ENCODE measurements around the gene RHOBTB1. TPM values are rescaled to one million over a fixed set of nuclear protein-coding genes. Genes with fewer than 3 reads are reported as not detected.

Gene RHOBTB1
- 10 to 100 TPM in 5 of 8 experiments, 1 to 10 TPM in 3; 2.8 to 34.4 (median 11.2) TPM for total RNA-seq

GRCh38 chr10:60944058-60944909 is at the start of gene RHOBTB1:
Gene RHOBTB1, minus strand, starts transcription at chr10:60944185. Its CDS starts 32,643 bp downstream, at chr10:60911542.
- in situ Hi-C loops (cut with MboI; ENCODE audit: low pct_unique_long_range_greater_than_20kb in 2 of 9, low sequenced_read_pairs in 9 of 9, unreplicated experiment in 9 of 9) = no loop called here
- WGBS, 10 experiments = 0 to 20% (median 8%) methylated on average over 1 to 9 of the region's 77 CpGs; no CpG with 5 or more reads in 6 of the 10 experiments
- Histone ChIP-seq H3K27ac (peak within 1 kb of the TSS; percentile 93), H3K4me3 (peak within 1 kb of the TSS; percentile 50 to 79 (median 72)), H3K4me1 (replicated peaks in 1 of 2) (peaks cover 8 to 13% of the 10 kb centered on the region in 2 donors)
- ATAC-seq (replicated peaks in 6 of 8) = peak; percentile 74 to 84 (median 80)

- peaks cover 0 to 7% of the 10 kb centered on the region in 2 donors for H3K4me1 ChIP-seq (replicated peaks in 1 of 2)
- no peak overlapping the region for H3K4me3 ChIP-seq
- no peak overlapping the region for H3K27ac ChIP-seq
- 14 to 80% (median 55%) methylated on average over 1 of the region's 1 CpG; no CpG with 5 or more reads in 2 of the 10 experiments for WGBS, 10 experiments
- no peak for ATAC-seq (replicated peaks in 6 of 8)
- in situ Hi-C loops (cut with MboI; ENCODE audit: low pct_unique_long_range_greater_than_20kb in 2 of 9, low sequenced_read_pairs in 9 of 9, unreplicated experiment in 9 of 9) = no loop called here
These were observed 48.7 kb upstream of the RHOBTB1 start for GRCh38 chr10:60992636-60993035.

- Histone ChIP-seq H3K4me1 (replicated peaks in 1 of 2) (peaks cover 3 to 7% of the 10 kb centered on the region in 2 donors), H3K4me3 (no peak overlapping the region), H3K27ac (no peak overlapping the region)
- 90 to 100% (median 100%) methylated on average over 1 of the region's 1 CpG; no CpG with 5 or more reads in 2 of the 10 experiments for WGBS, 10 experiments
- in situ Hi-C loops (cut with MboI; ENCODE audit: low pct_unique_long_range_greater_than_20kb in 2 of 9, low sequenced_read_pairs in 9 of 9, unreplicated experiment in 9 of 9) = no loop called here
- ATAC-seq (replicated peaks in 6 of 8) = no peak
These were observed 46.7 kb upstream of the RHOBTB1 start for GRCh38 chr10:60990663-60991062.

- H3K27ac ChIP-seq = no peak overlapping the region
- H3K4me1 ChIP-seq (replicated peaks in 1 of 2) = peaks cover 3 to 7% of the 10 kb centered on the region in 2 donors
- ATAC-seq (replicated peaks in 6 of 8) = no peak
- H3K4me3 ChIP-seq = no peak overlapping the region
- WGBS, 10 experiments = 47 to 100% (median 89%) methylated on average over 1 to 4 of the region's 4 CpGs
- in situ Hi-C loops (cut with MboI; ENCODE audit: low pct_unique_long_range_greater_than_20kb in 2 of 9, low sequenced_read_pairs in 9 of 9, unreplicated experiment in 9 of 9) = no loop called here
These were observed 45.5 kb upstream of the RHOBTB1 start for GRCh38 chr10:60989400-60989876.

- peak in 2 of 8 experiments; percentile 32 to 33 for ATAC-seq (replicated peaks in 6 of 8)
- H3K27ac ChIP-seq = no peak overlapping the region
- peaks cover 0 to 3% of the 10 kb centered on the region in 2 donors for H3K4me1 ChIP-seq (replicated peaks in 1 of 2)
- H3K4me3 ChIP-seq = no peak overlapping the region
- in situ Hi-C loops (cut with MboI; ENCODE audit: low pct_unique_long_range_greater_than_20kb in 2 of 9, low sequenced_read_pairs in 9 of 9, unreplicated experiment in 9 of 9) = no loop called here
- WGBS, 10 experiments = 30 to 67% (median 59%) methylated on average over 1 to 3 of the region's 3 CpGs; no CpG with 5 or more reads in 4 of the 10 experiments
These were observed 42.8 kb upstream of the RHOBTB1 start for GRCh38 chr10:60986791-60987190.

- H3K4me3 ChIP-seq = no peak overlapping the region
- ATAC-seq (replicated peaks in 6 of 8) = peak in 1 of 8 experiments; percentile 44
These were observed 42.0 kb upstream of the RHOBTB1 start for GRCh38 chr10:60985951-60986350.

GRCh38 chr10:60980997-60981396 is 37.0 kb upstream of the RHOBTB1 start:
- in situ Hi-C loops (cut with MboI; ENCODE audit: low pct_unique_long_range_greater_than_20kb in 2 of 9, low sequenced_read_pairs in 9 of 9, unreplicated experiment in 9 of 9) = no loop called here

More at GRCh38 chr10:60985951-60986350, 42.0 kb upstream of the RHOBTB1 start:
- 71 to 100% (median 83%) methylated on average over 1 of the region's 1 CpG; no CpG with 5 or more reads in 3 of the 10 experiments for WGBS, 10 experiments
- Histone ChIP-seq H3K4me1 (replicated peaks in 1 of 2) (peaks cover 0 to 3% of the 10 kb centered on the region in 2 donors), H3K27ac (no peak overlapping the region)
- in situ Hi-C loops (cut with MboI; ENCODE audit: low pct_unique_long_range_greater_than_20kb in 2 of 9, low sequenced_read_pairs in 9 of 9, unreplicated experiment in 9 of 9) = no loop called here

GRCh38 chr10:60979667-60980104 is 35.7 kb upstream of the RHOBTB1 start:
- in situ Hi-C loops (cut with MboI; ENCODE audit: low pct_unique_long_range_greater_than_20kb in 2 of 9, low sequenced_read_pairs in 9 of 9, unreplicated experiment in 9 of 9) = no loop called here
- H3K4me3 ChIP-seq = no peak overlapping the region
- no peak overlapping the region for H3K27ac ChIP-seq
- ATAC-seq (replicated peaks in 6 of 8) = no peak
- H3K4me1 ChIP-seq (replicated peaks in 1 of 2) = peaks cover 0 to 19% of the 10 kb centered on the region in 2 donors
- WGBS, 10 experiments = 27 to 89% (median 58%) methylated on average over 1 to 3 of the region's 3 CpGs; no CpG with 5 or more reads in 1 of the 10 experiments

More at GRCh38 chr10:60980997-60981396, 37.0 kb upstream of the RHOBTB1 start:
- WGBS, 10 experiments = 20 to 100% (median 98%) methylated on average over 1 of the region's 1 CpG; no CpG with 5 or more reads in 2 of the 10 experiments
- H3K4me3 ChIP-seq = no peak overlapping the region
- H3K27ac ChIP-seq = no peak overlapping the region
- peaks cover 0 to 12% of the 10 kb centered on the region in 2 donors for H3K4me1 ChIP-seq (replicated peaks in 1 of 2)
- ATAC-seq (replicated peaks in 6 of 8) = no peak

- no peak overlapping the region for H3K4me3 ChIP-seq
- in situ Hi-C loops (cut with MboI; ENCODE audit: low pct_unique_long_range_greater_than_20kb in 2 of 9, low sequenced_read_pairs in 9 of 9, unreplicated experiment in 9 of 9) = no loop called here
- ATAC-seq (replicated peaks in 6 of 8) = peak in 5 of 8 experiments; percentile 60 to 82 (median 76)
- 45 to 86% (median 76%) methylated on average over 3 to 7 of the region's 7 CpGs for WGBS, 10 experiments
- no peak overlapping the region for H3K27ac ChIP-seq
- H3K4me1 ChIP-seq (replicated peaks in 1 of 2) = peaks cover 0 to 19% of the 10 kb centered on the region in 2 donors
These were observed 34.5 kb upstream of the RHOBTB1 start for GRCh38 chr10:60978287-60979115.

GRCh38 chr10:60977161-60978122 is 33.5 kb upstream of the RHOBTB1 start:
- no peak for ATAC-seq (replicated peaks in 6 of 8)
- H3K4me1 ChIP-seq (replicated peaks in 1 of 2) = peaks cover 0 to 19% of the 10 kb centered on the region in 2 donors
- in situ Hi-C loops (cut with MboI; ENCODE audit: low pct_unique_long_range_greater_than_20kb in 2 of 9, low sequenced_read_pairs in 9 of 9, unreplicated experiment in 9 of 9) = no loop called here
- 49 to 100% (median 86%) methylated on average over 1 to 2 of the region's 2 CpGs for WGBS, 10 experiments
- no peak overlapping the region for H3K4me3 ChIP-seq
- H3K27ac ChIP-seq = no peak overlapping the region

GRCh38 chr10:60976687-60977086 is 32.7 kb upstream of the RHOBTB1 start:
- 0 to 100% (median 89%) methylated on average over 1 to 2 of the region's 2 CpGs; no CpG with 5 or more reads in 1 of the 10 experiments for WGBS, 10 experiments
- no peak overlapping the region for H3K27ac ChIP-seq
- in situ Hi-C loops (cut with MboI; ENCODE audit: low pct_unique_long_range_greater_than_20kb in 2 of 9, low sequenced_read_pairs in 9 of 9, unreplicated experiment in 9 of 9) = no loop called here
- H3K4me3 ChIP-seq = no peak overlapping the region
- peaks cover 0 to 19% of the 10 kb centered on the region in 2 donors for H3K4me1 ChIP-seq (replicated peaks in 1 of 2)
- no peak for ATAC-seq (replicated peaks in 6 of 8)

GRCh38 chr10:60975716-60976115 is 31.7 kb upstream of the RHOBTB1 start:
- Histone ChIP-seq H3K4me1 (replicated peaks in 1 of 2) (peaks cover 0 to 19% of the 10 kb centered on the region in 2 donors), H3K27ac (no peak overlapping the region), H3K4me3 (no peak overlapping the region)
- ATAC-seq (replicated peaks in 6 of 8) = peak in 1 of 8 experiments; percentile 6
- WGBS, 10 experiments = 73 to 100% (median 100%) methylated on average over 1 of the region's 1 CpG; no CpG with 5 or more reads in 2 of the 10 experiments
- in situ Hi-C loops (cut with MboI; ENCODE audit: low pct_unique_long_range_greater_than_20kb in 2 of 9, low sequenced_read_pairs in 9 of 9, unreplicated experiment in 9 of 9) = no loop called here
